Left lobe of liver (tissue), 2 donors: Measurements from ENCODE around the gene MRPL24. TPM values are rescaled to one million over a fixed set of nuclear protein-coding genes. Genes with fewer than 3 reads are reported as not detected.
A peak's percentile ranks its signal among the peaks of the same experiment; 100 is the strongest.
"Not testable (repeated sequence)": the region's sequence is repeated elsewhere in the genome, so short reads cannot be mapped to it uniquely, and the experiment has no call there.

Experiments used
- ATAC-seq: fragments of 200-7000 bp; cut with Tn5 transposase; one replicate; pipeline ENCODE4 v1.9.1; 2020; ENCODE audit warnings: mild to moderate bottlenecking, moderate library complexity
- DNase-seq: peaks from one replicate; pipeline ENCODE4 v3.0.0-alpha.2; 2020; ENCODE audit warnings: low spot score
- total RNA-seq: library from RNA; stranded (reverse); gene quantifications from one replicate; pipeline ENCODE4 v1.2.1, GENCODE V29; 2021
- donor health status: DM: no; HTN: no; CAD: no; lungs with moderate emphysema.
- donor health status: DM: no; HTN: yes; CAD: no.

The MRPL24 gene
- 68.7 TPM for total RNA-seq

- peak; percentile 99 for DNase-seq
- peak; percentile 89 for ATAC-seq
Observed at GRCh38 chr1:156740741-156741480, at the start of gene MRPL24. Gene MRPL24 (minus strand): TSS chr1:156741088. CDS start chr1:156738704, 2,384 bp downstream.

- ATAC-seq = no peak
- no peak for DNase-seq
Observed at GRCh38 chr1:156789621-156790318, 48.9 kb upstream of the MRPL24 start.

- no peak for ATAC-seq
- no peak for DNase-seq
Observed at GRCh38 chr1:156788136-156788535, 47.2 kb upstream of the MRPL24 start.

DNA sequence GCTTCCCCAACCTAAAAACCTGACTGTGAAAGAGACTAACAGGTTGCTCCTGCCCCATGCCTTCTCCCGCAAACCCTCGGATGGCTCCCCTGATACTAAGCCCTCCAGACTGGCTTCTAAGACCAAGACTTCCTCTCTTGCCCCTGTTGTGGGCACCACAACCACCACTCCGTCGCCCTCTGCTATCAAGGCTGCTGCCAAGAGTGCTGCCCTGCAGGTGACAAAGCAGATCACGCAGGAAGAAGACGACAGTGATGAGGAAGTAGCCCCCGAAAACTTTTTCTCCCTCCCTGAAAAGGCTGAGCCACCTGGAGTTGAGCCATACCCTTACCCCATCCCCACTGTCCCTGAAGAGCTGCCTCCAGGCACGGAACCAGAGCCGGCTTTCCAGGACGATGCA is 45.8 kb upstream of the MRPL24 start:
- DNase-seq (no peak), ATAC-seq (no peak)

DNA sequence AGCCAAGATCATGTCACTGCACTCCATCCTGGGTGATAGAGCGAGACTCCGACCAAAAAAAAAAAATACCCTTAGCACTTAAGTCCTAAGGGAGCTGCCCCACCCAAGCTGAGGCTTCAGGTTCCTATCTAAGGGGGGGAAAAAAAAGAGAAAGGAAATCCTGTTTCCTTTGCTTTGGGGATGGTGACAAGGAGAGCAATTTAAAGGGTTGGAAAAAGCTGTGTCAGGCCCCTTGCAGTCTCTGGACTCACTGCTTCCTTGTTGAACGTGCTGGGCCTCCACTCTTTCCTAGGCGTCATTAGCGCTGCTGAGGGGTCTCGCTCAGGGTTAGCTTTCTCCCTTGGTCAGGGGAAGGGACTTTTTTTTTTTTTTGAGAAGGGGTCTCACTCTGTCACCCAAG is 44.6 kb upstream of the MRPL24 start:
- ATAC-seq = peak; percentile 23

DNA sequence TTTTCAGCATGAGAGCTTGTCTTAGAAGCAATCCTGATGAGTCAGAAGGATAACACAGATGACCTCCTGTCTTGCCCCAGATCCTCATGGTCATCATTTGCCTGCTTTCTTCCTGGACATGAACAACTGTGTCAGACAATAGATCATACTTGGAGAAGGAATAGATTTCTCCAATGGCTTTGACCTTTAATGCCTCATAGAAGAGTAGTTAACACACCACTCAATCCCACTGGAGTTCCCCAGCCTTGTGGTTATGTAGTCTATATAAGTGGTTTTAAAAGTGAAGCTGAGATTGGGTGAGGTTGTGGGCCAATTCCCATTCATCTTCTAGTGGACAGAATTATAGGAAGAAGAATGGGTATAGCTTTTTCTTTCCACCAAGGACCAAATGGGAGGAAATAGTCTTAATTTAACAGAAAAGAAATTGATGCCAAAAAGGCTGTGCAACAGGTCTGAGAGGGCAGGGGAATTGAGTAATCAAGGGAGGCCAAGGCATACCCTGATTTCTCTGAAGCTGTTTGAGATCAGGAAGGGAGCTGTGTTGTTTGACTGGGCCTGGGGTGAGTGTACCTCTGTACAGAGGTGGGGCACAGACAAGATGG is 40.8 kb upstream of the MRPL24 start:
- DNase-seq (no peak), ATAC-seq (peak; percentile 27)

More for the DNA sequence above, 44.6 kb upstream of the MRPL24 start:
- DNase-seq = no peak

- DNase-seq (no peak), ATAC-seq (no peak)
Observed at GRCh38 chr1:156777573-156777972, 36.7 kb upstream of the MRPL24 start.

DNA sequence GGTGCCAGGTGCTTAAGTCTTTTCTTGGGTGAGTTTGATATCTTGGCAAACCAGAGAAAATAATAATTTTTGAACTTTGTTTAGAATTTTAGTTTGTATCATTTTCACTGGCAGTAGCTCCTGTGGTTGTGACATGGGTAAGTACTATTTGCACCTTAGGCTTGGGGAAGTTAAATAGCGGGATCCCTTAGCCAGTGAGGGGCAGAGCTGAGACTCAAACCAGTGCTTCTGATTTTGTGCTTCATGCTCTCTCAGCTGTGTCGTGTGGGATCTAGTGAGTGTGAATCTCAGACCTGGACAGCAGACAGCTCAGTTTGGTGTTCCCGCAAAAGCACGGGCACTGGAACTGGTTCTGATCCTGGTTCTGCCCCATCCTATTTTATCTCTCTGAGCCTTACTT is 36.1 kb upstream of the MRPL24 start:
- no peak for DNase-seq
- no peak for ATAC-seq

- no peak for ATAC-seq
- no peak for DNase-seq
Observed at GRCh38 chr1:156775799-156776198, 34.9 kb upstream of the MRPL24 start.

- DNase-seq (no peak), ATAC-seq (no peak)
Observed at GRCh38 chr1:156773607-156774006, 32.7 kb upstream of the MRPL24 start.

- ATAC-seq = peak; percentile 45
- DNase-seq = no peak
Observed at GRCh38 chr1:156772728-156773497, 32.0 kb upstream of the MRPL24 start.

DNA sequence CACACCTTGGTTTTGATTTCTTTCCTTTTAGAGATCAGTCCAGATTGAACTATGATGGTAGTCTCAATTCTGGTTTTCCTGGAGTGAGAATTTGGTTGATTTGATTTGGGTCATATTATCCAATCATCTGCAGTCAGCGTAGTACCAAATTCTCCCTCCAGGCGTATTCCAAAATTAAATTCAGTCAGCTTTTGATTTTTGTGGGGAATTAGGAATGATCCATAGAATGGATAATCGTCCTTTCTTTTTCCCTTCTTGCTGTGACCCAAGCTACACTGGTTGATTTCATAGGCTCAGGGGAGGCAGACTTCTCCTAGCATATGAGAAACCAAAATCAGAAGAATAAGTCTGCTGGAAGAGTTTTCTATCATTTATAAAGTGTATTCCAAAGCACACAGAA is 31.3 kb upstream of the MRPL24 start:
- DNase-seq (no peak), ATAC-seq (no peak)

- no peak for DNase-seq
Observed at GRCh38 chr1:156768610-156769295, 27.9 kb upstream of the MRPL24 start.

DNA sequence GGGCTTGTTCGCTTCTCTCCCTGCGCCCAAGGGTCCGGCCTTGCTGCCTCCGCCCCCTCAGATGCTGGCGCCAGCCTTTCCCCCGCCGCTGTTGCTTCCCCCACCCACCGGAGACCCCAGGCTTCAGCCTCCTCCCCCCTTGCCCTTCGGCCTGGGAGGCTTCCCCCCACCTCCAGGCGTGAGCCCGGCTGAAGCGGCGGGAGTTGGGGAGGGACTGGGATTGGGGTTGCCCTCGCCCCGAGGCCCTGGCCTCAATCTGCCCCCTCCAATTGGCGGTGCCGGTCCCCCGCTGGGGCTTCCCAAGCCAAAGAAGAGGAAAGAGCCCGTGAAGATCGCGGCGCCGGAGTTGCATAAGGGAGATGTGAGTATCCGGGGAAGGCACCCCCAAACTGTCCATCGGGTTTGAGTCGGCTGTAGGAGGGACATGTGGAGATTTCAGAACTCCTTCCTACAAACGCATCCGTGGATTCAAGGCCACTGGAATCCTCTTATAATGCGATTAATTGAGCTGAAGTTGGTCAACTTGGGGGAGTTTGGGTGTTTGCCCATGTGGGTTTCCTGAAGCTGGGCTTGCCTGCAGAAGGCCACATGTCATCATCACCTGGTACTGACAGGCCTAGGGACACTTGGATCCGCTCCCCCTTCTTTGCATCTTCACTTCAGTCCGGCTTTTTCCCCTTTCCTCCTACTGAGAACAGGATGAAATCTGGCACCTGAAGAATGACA is 27.2 kb upstream of the MRPL24 start:
- peak; percentile 53 for DNase-seq
- ATAC-seq = peak; percentile 7

More at GRCh38 chr1:156768610-156769295, 27.9 kb upstream of the MRPL24 start:
- ATAC-seq = no peak

DNA sequence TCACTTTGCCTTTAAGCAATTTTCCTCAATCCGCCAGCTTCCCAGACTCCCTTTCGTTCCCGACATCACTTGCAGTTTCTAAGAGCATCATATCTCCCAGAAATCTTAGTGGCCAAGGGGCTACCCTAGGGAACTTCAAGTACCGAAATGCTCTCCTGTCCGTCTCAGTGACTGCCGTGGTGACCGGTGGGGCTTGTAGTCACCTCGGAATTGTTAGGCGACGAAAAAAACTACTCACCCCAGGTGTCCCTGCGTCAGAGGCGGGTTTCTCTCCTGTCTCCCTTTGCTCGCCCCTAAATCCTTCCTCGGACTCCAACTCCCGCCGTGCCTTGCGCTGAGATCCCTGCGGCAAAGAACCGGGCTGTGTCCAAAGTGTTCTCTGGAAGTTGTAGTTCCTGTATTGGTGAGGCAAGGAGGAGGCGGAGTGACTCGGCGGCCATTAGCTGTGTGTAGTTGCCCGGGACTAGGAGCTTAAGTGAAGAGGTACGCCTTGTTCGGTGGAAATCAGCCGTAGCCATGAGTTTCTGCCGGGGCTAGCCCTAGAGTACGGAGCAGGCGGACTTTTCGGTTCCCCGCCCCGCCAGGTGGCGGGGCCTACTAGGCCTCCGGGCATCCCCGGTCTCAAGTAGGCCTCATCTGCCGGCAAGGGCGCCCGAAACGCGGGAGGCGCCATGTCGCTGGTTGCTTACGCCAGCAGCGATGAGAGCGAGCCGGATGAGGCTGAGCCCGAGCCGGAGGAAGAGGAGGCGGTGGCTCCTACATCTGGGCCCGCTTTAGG is 26.4 kb upstream of the MRPL24 start, which contains the start of gene PRCC:
Gene PRCC, plus strand, starts transcription at position 435 of the 778 bp plus-strand sequence. Its CDS starts 237 bp downstream, at position 672.
- ATAC-seq = peak; percentile 92
- DNase-seq = peak; percentile 99

DNA sequence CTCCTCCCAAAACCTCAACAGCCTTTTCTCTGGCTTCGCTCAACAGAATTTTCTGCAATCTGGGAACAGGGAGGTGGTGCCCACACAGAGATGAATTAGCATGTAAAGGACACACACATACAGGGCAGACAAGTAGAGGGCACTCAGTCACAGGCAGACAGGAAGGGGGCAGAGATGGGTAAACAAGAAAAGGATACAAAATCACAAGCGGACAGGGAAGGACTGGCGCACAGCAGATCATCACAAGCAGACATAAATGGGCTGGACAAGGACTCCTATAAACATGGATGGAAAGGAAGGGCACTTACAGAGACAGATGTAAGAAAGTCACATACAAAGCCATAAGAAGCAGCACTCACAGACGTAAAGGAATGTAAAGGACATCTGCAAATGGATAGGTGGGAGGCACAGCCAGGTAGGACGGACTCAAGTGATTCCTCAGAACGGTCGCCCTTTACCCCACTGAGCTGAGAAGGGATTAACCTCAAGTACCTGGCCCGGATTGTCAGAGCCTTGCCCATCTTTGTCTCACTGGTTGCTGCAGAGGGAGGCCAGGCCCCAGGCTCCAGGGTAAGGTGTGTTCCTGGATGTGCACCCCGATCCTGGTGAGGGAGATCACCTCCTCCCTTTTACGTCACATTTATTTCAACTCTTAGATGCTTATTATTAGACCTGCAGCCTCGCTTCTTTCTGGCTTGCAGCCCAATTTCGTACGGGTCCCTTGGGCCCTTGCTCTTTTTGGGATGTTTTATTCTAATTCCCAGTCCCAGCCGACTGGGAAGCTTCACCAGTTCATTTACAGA is 25.6 kb upstream of the MRPL24 start:
- ATAC-seq (peak; percentile 13), DNase-seq (no peak)

DNA sequence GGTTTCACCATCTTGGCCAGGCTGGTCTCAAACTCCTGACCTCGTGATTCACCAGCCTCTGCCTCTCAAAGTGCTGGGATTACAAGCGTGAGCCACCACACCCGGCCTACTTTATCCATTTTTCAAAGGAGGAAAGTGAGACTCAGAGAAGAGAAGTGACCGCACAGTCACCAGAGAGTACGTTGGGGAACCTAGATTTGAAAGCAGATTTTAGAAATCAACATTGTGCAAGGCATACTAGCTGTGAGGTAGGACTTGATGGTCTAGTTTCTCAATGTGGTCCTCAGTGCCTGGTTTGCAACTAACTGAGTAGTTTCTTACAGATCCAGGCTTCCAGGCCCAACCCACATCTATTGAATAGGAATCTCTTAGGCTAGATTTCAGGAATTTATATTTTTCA is 24.8 kb upstream of the MRPL24 start:
- no peak for ATAC-seq
- no peak for DNase-seq

DNA sequence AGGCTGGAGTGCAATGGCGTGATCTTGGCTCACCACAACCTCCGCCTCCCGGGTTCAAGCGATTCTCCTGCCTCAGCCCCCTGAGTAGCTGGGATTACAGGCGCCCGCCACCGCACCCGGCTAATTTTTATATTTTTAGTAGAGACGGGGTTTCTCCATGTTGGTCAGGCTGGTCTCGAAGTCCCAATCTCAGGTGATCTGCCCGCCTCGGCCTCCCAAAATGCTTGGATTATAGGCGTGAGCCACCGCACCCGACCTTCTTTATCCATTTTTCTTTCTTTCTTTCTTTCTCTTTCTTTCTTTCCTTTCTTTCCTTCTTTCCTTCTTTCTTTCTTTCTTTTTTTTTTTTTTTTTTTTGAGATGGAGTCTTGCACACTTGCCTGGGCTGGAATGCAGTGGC is 24.2 kb upstream of the MRPL24 start:
- not testable (repeated sequence) for ATAC-seq, DNase-seq
